ENCODE results near the gene MAST2.
A peak's percentile ranks its signal among the peaks of the same experiment; 100 is the strongest.
"Not testable (repeated sequence)": the region's sequence is repeated elsewhere in the genome, so short reads cannot be mapped to it uniquely, and the experiment has no call there.

The MAST2 gene

GRCh38 chr1:45815667-45816458 lies 12.5 kb downstream of the MAST2 start:
- DNase-seq = no peak

GRCh38 chr1:45820173-45820572 lies 16.8 kb downstream of the MAST2 start:
- DNase-seq = no peak

- no peak for DNase-seq
Observed at GRCh38 chr1:45820788-45821187, 17.4 kb downstream of the MAST2 start.

- DNase-seq = no peak
Observed at GRCh38 chr1:45822644-45823043, 19.2 kb downstream of the MAST2 start.

GRCh38 chr1:45824607-45825006 lies 21.2 kb downstream of the MAST2 start:
- no peak for DNase-seq

- no peak for DNase-seq
Observed at GRCh38 chr1:45827256-45827655, 23.8 kb downstream of the MAST2 start.

- DNase-seq = no peak
Observed at GRCh38 chr1:45828841-45829240, 25.4 kb downstream of the MAST2 start.

GRCh38 chr1:45833361-45833760 lies 29.9 kb downstream of the MAST2 start:
- no peak for DNase-seq

GRCh38 chr1:45834689-45835088 lies 31.3 kb downstream of the MAST2 start:
- DNase-seq = no peak

GRCh38 chr1:45836451-45836850 lies 33.0 kb downstream of the MAST2 start:
- DNase-seq = no peak

- not testable (repeated sequence) for DNase-seq
Observed at GRCh38 chr1:45836861-45837260, 33.4 kb downstream of the MAST2 start.

GRCh38 chr1:45838322-45838721 lies 34.9 kb downstream of the MAST2 start:
- DNase-seq = not testable (repeated sequence)

GRCh38 chr1:45840704-45841103 lies 37.3 kb downstream of the MAST2 start:
- no peak for DNase-seq

GRCh38 chr1:45842786-45843185 lies 39.4 kb downstream of the MAST2 start:
- no peak for DNase-seq

- DNase-seq = peak in 1 of 2 donors; percentile 13
Observed at GRCh38 chr1:45843474-45843905, 40.1 kb downstream of the MAST2 start.

GRCh38 chr1:45844000-45844399 lies 40.6 kb downstream of the MAST2 start:
- not testable (repeated sequence) for DNase-seq

- DNase-seq = no peak
Observed at GRCh38 chr1:45846931-45847330, 43.5 kb downstream of the MAST2 start.

- no peak for DNase-seq
Observed at GRCh38 chr1:45848097-45848496, 44.7 kb downstream of the MAST2 start.

- no peak for DNase-seq
Observed at GRCh38 chr1:45848714-45849113, 45.3 kb downstream of the MAST2 start.

- no peak for DNase-seq
Observed at GRCh38 chr1:45850017-45850416, 46.6 kb downstream of the MAST2 start.

- no peak for DNase-seq
Observed at GRCh38 chr1:45854724-45855123, 51.3 kb downstream of the MAST2 start.

GRCh38 chr1:45857101-45857700 lies 53.8 kb downstream of the MAST2 start:
- no peak for DNase-seq

- DNase-seq = not testable (repeated sequence)
Observed at GRCh38 chr1:45857755-45858492, 54.5 kb downstream of the MAST2 start.

GRCh38 chr1:45859221-45859620 lies 55.8 kb downstream of the MAST2 start:
- DNase-seq = no peak
